ENCODE measurements around the gene PARVB. TPM values are rescaled to one million over a fixed set of nuclear protein-coding genes. Genes with fewer than 3 reads are reported as not detected.

PARVB gene
- total RNA-seq, 1 donor from 2014 or later, result 91.7 TPM

DNA sequence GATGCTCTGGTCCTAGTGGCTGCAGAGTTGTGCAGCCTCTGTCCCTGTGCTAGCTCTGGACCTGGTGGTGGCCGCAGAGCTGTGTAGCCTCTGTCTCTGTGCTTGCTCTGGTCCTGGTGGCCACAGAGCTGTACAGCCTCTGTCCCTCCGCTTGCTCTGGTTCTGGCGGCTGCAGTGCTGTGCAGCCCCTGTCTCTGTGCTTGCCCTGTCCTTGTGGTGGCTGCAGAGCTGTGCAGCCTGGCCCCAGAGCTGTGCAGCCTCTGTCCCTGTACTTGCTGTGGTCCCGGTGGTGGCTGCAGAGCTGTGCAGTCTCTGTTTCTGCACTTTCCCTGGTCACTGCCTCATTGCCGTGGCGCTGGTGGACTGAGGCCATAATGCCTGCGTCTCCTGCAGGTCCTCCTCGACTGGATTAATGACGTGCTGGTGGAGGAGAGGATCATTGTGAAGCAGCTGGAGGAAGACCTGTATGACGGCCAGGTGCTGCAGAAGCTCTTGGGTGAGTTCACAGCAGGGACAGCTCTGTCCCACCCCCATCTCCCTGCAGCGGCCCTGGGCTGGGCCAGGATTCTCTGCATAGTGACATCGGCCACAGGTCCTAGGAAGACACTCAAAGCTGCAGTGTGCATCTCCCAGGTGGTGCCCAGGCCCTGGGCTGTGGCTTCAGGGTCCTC, 94.7 kb downstream of the PARVB start:
- Mint-ChIP-seq H3K27me3 (ENCODE audit: insufficient read depth) (no peaks in the 10 kb centered on the region), H3K4me3 (no peak overlapping the region), H3K36me3 (ENCODE audit: low read depth) (peaks cover 13% of the 10 kb centered on the region), H3K9me3 (no peaks in the 10 kb centered on the region), H3K27ac (no peak overlapping the region), H3K4me1 (ENCODE audit: low read depth) (no peaks in the 10 kb centered on the region)
- intact Hi-C loops (cut with micrococcal nuclease), result no loop called here
- DNase-seq (ENCODE audit: low spot score), result no peak

DNA sequence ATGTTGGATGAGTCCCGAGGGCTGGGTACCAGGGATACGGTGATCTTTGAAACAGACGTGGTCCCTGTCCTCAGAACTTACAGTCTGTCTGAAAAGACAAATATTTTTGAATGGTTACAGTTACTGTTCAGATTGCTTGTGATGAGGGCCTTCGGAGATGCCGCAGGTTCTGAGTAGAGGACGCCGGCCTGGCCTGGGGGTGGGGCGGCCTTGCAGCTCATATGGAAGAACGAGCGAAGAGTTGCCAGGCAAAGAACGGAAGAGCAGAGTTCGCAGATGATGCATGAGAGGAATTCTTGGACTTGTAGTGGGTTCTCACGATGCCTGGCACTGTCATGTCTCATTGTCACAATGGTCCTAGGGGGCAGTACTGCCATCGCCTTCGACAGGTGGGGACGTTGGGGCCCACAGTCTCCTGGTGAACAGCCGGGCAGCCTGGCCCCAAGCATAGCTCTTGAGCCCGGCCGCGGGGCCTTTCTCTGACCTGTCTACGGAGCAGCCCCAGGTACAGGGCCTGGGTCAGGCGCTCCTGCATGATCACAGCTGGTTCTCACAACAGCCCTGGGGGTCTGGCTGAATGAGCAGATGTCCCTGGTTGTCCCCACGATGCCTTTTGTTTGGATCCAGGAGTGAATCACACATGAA, 95.7 kb downstream of the PARVB start:
- Mint-ChIP-seq H3K27me3 (ENCODE audit: insufficient read depth) (no peaks in the 10 kb centered on the region), H3K36me3 (ENCODE audit: low read depth) (peaks cover 14% of the 10 kb centered on the region), H3K27ac (no peak overlapping the region), H3K4me3 (no peak overlapping the region), H3K9me3 (peaks cover 2% of the 10 kb centered on the region), H3K4me1 (ENCODE audit: low read depth) (no peaks in the 10 kb centered on the region)
- DNase-seq (ENCODE audit: low spot score), result no peak
- intact Hi-C loops (cut with micrococcal nuclease), result no loop called here

DNA sequence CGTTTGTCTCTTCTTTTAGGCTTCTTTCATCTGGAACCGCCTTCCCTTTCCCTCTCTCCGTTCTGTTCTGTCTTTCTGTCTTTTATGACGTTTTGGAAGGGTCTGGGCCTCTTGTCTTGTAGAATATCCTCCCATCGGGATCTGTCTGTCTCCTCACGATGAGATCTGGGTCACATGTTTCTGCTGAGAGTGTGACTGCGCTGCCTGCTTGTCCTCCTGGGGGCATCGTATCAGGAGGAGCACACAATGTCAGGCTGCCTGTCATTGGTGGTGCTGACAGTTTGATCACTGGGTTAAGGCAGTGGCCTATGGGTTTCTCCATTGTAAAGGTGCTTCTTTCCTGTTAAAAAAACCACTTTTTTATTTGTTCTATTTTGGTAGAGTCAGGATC, 96.2 kb downstream of the PARVB start:
- H3K4me3 Mint-ChIP-seq, result no peak overlapping the region
- no peaks in the 10 kb centered on the region for H3K27me3 Mint-ChIP-seq (ENCODE audit: insufficient read depth)
- intact Hi-C loops (cut with micrococcal nuclease), result no loop called here
- H3K4me1 Mint-ChIP-seq (ENCODE audit: low read depth), result no peaks in the 10 kb centered on the region
- peaks cover 7% of the 10 kb centered on the region for H3K9me3 Mint-ChIP-seq
- DNase-seq (ENCODE audit: low spot score), result no peak
- H3K36me3 Mint-ChIP-seq (ENCODE audit: low read depth), result peaks cover 18% of the 10 kb centered on the region
- no peak overlapping the region for H3K27ac Mint-ChIP-seq

DNA sequence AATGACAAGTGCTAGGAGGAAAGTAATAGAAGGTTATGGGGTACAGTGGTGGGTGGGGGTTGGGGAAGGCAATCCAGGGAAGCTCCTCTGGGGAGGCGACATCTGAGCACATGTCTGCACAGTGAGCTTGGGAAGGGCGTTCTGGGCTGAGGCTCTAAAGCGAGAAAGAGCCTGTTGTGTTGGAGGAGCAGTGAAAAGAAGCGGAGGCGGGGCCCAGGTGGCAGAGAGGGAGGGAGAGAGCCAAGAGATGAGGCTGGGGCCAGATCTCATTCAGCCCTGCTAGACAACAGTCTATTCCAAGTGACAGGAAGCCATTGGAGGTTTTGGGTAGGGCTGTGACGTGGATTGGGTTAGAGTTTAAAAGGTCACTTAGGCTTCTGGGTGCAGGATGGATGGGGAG, 101.3 kb downstream of the PARVB start:
- DNase-seq (ENCODE audit: low spot score), result no peak
- H3K27ac Mint-ChIP-seq, result no peak overlapping the region

DNA sequence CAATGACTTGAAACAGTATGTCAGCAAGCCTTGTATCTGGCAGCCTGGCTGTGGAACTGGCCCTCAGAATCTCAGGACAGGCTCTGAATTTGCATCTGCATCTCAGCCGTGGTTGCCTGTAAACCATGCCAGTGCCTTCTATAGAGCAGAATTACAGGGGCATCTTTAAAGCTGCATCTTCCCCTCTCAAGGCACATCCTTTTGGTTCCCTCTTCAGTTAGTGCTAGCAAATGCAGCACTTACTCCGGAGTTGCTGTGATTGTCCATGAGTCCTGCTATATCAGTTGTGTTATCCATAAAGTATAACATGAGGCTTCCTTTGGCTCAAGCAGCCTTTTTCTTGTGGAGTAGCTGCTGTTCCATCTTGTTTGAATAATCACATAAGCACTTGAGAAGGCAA, 102.7 kb downstream of the PARVB start:
- Mint-ChIP-seq H3K4me3 (no peak overlapping the region), H3K4me1 (ENCODE audit: low read depth) (peaks cover 19% of the 10 kb centered on the region), H3K36me3 (ENCODE audit: low read depth) (peaks cover 27% of the 10 kb centered on the region), H3K27me3 (ENCODE audit: insufficient read depth) (no peaks in the 10 kb centered on the region), H3K9me3 (peaks cover 28% of the 10 kb centered on the region), H3K27ac (no peak overlapping the region)
- no peak for DNase-seq (ENCODE audit: low spot score)
- intact Hi-C loops (cut with micrococcal nuclease), result no loop called here

More for the DNA sequence above, 101.3 kb downstream of the PARVB start:
- intact Hi-C loops (cut with micrococcal nuclease), result no loop called here
- Mint-ChIP-seq H3K4me3 (no peak overlapping the region), H3K9me3 (peaks cover 28% of the 10 kb centered on the region), H3K36me3 (ENCODE audit: low read depth) (peaks cover 27% of the 10 kb centered on the region), H3K4me1 (ENCODE audit: low read depth) (peaks cover 14% of the 10 kb centered on the region), H3K27me3 (ENCODE audit: insufficient read depth) (no peaks in the 10 kb centered on the region)

DNA sequence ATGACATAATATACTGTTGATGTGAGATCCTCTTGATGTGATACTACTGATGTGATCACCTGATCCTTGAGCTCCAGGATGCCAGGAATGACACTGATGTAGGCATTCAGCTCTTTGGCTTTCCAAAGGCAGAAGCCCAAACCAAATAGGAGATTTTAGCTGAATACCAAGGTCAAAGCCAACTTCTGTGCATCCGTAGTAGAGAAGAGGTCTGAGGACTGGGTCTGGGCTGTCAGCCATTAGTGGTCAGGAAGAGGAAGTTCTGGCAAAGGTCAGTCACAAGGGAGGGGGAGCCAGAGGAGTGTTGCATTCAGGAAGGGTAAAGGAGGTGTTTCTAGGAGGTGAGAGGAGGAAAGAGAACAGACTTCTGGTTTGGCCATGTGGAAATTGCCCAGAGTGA, 103.3 kb downstream of the PARVB start:
- no peak for DNase-seq (ENCODE audit: low spot score)
- intact Hi-C loops (cut with micrococcal nuclease), result no loop called here
- Mint-ChIP-seq H3K27me3 (ENCODE audit: insufficient read depth) (no peaks in the 10 kb centered on the region), H3K36me3 (ENCODE audit: low read depth) (peaks cover 27% of the 10 kb centered on the region), H3K9me3 (peaks cover 28% of the 10 kb centered on the region), H3K27ac (no peak overlapping the region), H3K4me3 (no peak overlapping the region), H3K4me1 (ENCODE audit: low read depth) (peaks cover 19% of the 10 kb centered on the region)

DNA sequence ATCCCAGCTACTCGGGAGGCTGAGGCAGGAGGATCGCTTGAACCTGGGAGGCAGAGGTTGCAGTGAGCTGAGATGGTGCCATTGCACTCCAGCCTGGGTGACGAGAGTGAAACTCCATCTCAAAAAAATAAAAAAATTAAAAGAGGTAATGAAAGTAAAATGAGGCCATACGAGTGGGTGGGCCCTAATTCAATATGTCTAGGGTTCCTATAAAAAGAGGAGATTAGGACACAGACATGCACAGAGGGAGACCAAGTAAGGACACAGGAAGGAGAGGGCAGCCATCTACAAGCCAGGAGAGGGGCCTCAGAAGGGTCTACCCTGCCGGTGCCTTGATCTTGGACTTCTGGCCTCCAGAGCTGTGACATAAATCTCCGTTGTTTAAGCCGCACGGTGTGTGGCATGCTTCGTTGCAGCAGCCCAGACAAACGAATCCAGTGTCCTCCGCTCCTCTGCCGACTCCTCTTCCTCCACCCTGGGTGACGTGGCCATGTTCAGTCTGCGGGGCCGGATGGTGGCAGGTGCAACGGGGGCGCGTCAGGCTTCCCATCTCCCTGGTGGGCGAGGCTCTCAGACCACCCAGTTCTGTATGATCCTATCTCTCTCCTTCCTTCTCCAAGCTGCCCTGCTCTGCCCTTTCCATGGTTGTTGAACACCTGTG, 105.0 kb downstream of the PARVB start:
- Mint-ChIP-seq H3K36me3 (ENCODE audit: low read depth) (peaks cover 28% of the 10 kb centered on the region), H3K4me3 (no peak overlapping the region), H3K9me3 (peaks cover 28% of the 10 kb centered on the region), H3K27me3 (ENCODE audit: insufficient read depth) (no peaks in the 10 kb centered on the region), H3K4me1 (ENCODE audit: low read depth) (peaks cover 23% of the 10 kb centered on the region), H3K27ac (no peak overlapping the region)
- no peak for DNase-seq (ENCODE audit: low spot score)
- intact Hi-C loops (cut with micrococcal nuclease), result no loop called here

DNA sequence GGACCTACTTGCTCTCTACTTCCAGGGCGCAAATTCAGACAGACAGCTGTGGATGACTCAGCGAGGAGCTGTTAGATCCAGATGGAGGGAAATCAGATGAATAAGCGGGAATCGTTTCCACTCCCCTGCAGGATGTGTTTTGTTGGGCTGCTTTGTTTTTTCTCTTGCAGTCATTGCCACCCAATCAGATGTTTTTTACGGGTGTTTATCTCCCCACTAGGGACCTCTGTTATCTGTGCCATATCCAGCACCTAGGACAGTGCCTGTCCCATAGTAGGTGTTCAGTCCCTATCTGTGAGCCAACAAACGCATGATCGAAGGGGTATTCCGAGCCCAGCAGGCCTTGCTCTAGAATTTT, 105.5 kb downstream of the PARVB start:
- no peak for DNase-seq (ENCODE audit: low spot score)
- H3K9me3 Mint-ChIP-seq, result peaks cover 28% of the 10 kb centered on the region

DNA sequence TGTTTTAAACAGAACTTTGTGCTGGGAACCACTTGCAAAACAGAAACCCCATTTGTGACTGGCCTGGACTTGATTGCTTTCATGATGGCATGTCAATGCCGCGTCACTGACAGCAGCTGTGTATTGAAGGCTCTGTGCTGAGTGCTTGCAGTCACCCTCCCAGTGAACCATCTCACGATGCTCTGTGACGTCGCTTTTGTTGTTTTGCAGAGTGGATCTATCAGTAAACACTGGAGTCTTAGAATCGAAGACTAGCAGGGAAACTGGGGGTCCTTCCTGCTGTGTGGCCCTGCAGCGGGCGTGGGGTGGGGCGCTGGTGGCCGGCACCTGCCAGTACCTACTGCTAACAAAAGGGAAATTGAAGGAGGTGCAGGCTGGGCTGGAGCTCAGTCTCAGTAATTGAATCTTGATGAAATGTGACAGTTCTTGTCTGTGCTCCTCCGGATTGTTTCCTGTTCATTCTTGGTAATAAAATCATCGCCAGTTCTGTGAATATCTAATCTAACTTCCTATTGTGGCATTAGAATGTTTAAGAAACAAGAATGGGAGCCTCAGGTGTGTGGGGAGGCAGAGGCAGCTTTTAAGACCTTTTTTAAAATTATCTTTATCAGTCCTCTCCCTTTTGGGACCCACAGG, 106.1 kb downstream of the PARVB start:
- intact Hi-C loops (cut with micrococcal nuclease), result no loop called here
- H3K27ac Mint-ChIP-seq, result no peak overlapping the region
- DNase-seq (ENCODE audit: low spot score), result no peak
- no peak overlapping the region for H3K4me3 Mint-ChIP-seq
- no peaks in the 10 kb centered on the region for H3K27me3 Mint-ChIP-seq (ENCODE audit: insufficient read depth)
- peaks cover 30% of the 10 kb centered on the region for H3K4me1 Mint-ChIP-seq (ENCODE audit: low read depth)
- H3K36me3 Mint-ChIP-seq (ENCODE audit: low read depth), result peaks cover 23% of the 10 kb centered on the region
- H3K9me3 Mint-ChIP-seq, result peaks cover 22% of the 10 kb centered on the region

More for the DNA sequence above, 105.5 kb downstream of the PARVB start:
- Mint-ChIP-seq H3K4me1 (ENCODE audit: low read depth) (peaks cover 28% of the 10 kb centered on the region), H3K36me3 (ENCODE audit: low read depth) (peaks cover 29% of the 10 kb centered on the region), H3K27me3 (ENCODE audit: insufficient read depth) (no peaks in the 10 kb centered on the region), H3K4me3 (no peak overlapping the region), H3K27ac (no peak overlapping the region)
- intact Hi-C loops (cut with micrococcal nuclease), result no loop called here

DNA sequence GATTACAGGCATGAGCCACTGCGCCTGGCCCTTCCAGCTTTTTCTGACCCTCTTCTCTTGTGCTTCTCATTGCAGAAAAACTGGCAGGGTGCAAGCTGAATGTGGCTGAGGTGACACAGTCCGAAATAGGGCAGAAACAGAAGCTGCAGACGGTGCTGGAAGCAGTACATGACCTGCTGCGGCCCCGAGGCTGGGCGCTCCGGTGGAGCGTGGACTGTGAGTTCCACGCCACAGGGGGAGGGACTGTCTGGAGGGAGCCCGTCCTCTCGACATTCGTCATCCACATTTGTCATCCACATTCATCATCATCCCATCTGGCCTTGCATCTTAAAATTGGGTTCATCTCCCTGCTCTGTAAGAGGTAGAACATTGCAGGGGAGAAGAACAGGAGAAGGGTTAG, 107.3 kb downstream of the PARVB start:
- intact Hi-C loops (cut with micrococcal nuclease), result no loop called here
- Mint-ChIP-seq H3K36me3 (ENCODE audit: low read depth) (peaks cover 28% of the 10 kb centered on the region), H3K27me3 (ENCODE audit: insufficient read depth) (no peaks in the 10 kb centered on the region), H3K27ac (no peak overlapping the region), H3K4me1 (ENCODE audit: low read depth) (peaks cover 30% of the 10 kb centered on the region), H3K4me3 (no peak overlapping the region), H3K9me3 (peaks cover 21% of the 10 kb centered on the region)
- no peak for DNase-seq (ENCODE audit: low spot score)

DNA sequence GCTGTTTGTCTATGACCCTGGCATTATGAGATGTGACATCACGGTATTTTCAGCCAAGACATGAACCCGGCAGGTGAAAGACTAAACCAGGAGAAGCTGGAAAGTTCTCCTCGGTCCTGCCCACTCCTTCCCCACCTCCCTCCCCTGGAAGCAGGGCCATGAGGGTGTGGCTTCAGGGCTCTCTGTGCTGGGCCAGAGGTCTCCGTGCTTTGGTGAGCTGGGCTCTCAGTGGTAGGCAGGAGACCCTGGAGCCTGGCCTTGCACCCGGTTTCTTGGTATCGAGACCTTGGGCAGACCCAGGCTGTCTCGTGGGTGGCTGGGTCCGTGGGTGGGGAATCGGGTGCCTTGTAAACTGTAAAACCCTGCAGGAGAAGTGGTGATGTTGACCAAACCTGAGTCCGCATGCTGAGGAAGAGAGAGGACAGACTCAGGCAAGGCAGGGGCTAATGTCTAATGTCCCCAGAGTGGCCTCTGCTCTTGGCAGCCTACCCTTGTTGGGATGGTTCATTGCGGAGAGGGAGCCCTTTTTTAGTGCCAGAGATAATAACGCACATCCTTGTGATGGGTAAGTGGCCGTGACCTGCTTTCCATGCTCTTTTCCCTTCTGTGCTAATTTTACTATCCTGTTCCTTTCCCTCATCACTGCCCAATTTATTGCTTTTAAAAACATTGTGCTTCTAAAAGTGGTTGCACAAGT, 108.0 kb downstream of the PARVB start:
- Mint-ChIP-seq H3K27me3 (ENCODE audit: insufficient read depth) (no peaks in the 10 kb centered on the region), H3K4me3 (no peak overlapping the region), H3K9me3 (peaks cover 21% of the 10 kb centered on the region), H3K36me3 (ENCODE audit: low read depth) (peaks cover 30% of the 10 kb centered on the region), H3K4me1 (ENCODE audit: low read depth) (peaks cover 30% of the 10 kb centered on the region), H3K27ac (no peak overlapping the region)
- no peak for DNase-seq (ENCODE audit: low spot score)
- intact Hi-C loops (cut with micrococcal nuclease), result no loop called here

DNA sequence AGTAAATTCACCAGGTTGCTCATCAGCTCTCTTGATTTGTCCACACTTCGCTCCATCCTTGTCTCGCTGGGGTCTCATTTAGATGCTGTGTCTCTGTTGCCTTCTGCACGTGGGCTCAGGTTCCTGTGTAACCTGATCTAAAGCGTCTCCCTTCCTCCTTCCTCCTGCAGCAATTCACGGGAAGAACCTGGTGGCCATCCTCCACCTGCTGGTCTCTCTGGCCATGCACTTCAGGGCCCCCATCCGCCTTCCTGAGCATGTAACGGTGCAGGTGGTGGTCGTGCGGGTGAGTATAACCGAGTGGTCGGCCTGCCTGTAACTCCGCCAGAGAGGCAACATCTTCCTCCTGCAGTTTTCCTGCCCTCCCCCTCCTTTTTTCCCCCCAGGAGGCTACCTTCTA, 108.6 kb downstream of the PARVB start:
- H3K27me3 Mint-ChIP-seq (ENCODE audit: insufficient read depth), result no peaks in the 10 kb centered on the region
- H3K36me3 Mint-ChIP-seq (ENCODE audit: low read depth), result peaks cover 32% of the 10 kb centered on the region
- H3K4me1 Mint-ChIP-seq (ENCODE audit: low read depth), result peaks cover 25% of the 10 kb centered on the region
- intact Hi-C loops (cut with micrococcal nuclease), result no loop called here
- H3K4me3 Mint-ChIP-seq, result no peak overlapping the region
- no peak overlapping the region for H3K27ac Mint-ChIP-seq
- DNase-seq (ENCODE audit: low spot score), result no peak
- H3K9me3 Mint-ChIP-seq, result peaks cover 18% of the 10 kb centered on the region

Data from activated T-helper 1 cell treated with anti-CD3 and anti-CD28 coated beads, Interleukin-12 subunit alpha, Interleukin-12 subunit beta, Interleukin-2, Interleukin-4 antibody, amounts not matched to agents 30 ng/mL and 10 ng/mL and 1 ng/mL, durations not matched to agents 14 hours and 24 hours and 36 hours (primary cell).